ENCODE measurements around the gene TREX2. TPM values are rescaled to one million over a fixed set of nuclear protein-coding genes. Genes with fewer than 3 reads are reported as not detected.

Gene TREX2
- 1 to 10 TPM in 2 of 6 donors, under 1 TPM in 1, not detected in 3; 0.19 to 1.3 (median 1.3) TPM for polyA plus RNA-seq (ENCODE audit: low read depth in 6 of 6)

- Mint-ChIP-seq H3K36me3 (peaks cover 0 to 3% of the 10 kb centered on the region in 2 donors), H3K27me3 (no peaks in the 10 kb centered on the region), H3K9me3 (no peaks in the 10 kb centered on the region), H3K27ac (peak within 1 kb of the TSS in 1 of 6 donors; percentile 66), H3K4me3 (no peak within 1 kb of the TSS), H3K4me1 (no peaks in the 10 kb centered on the region)
- DNase-seq = no peak
- no peak for ATAC-seq (ENCODE audit: low read depth in 2 of 2)
These were observed at the start of gene TREX2 for GRCh38 chrX:153445856-153446635. Gene TREX2, minus strand, starts transcription at chrX:153446056. Its CDS starts 626 bp downstream, at chrX:153445430.

GRCh38 chrX:153495362-153495751 is 49.5 kb upstream of the TREX2 start:
- Mint-ChIP-seq H3K4me3 (no peak overlapping the region), H3K36me3 (no peaks in the 10 kb centered on the region), H3K4me1 (peaks cover 0 to 6% (median 3%) of the 10 kb centered on the region in 3 donors), H3K9me3 (peaks cover 0 to 1% (median 0%) of the 10 kb centered on the region in 7 donors), H3K27ac (no peak overlapping the region), H3K27me3 (peaks cover 0 to 12% (median 9%) of the 10 kb centered on the region in 3 donors)
- DNase-seq = no peak
- ATAC-seq (ENCODE audit: low read depth in 2 of 2) = no peak

- peaks cover 0 to 12% (median 9%) of the 10 kb centered on the region in 3 donors for H3K27me3 Mint-ChIP-seq
- H3K4me1 Mint-ChIP-seq = peaks cover 0 to 6% (median 3%) of the 10 kb centered on the region in 3 donors
- peaks cover 0 to 1% (median 0%) of the 10 kb centered on the region in 7 donors for H3K9me3 Mint-ChIP-seq
- ATAC-seq (ENCODE audit: low read depth in 2 of 2) (peak in 1 of 2 donors; percentile 20), DNase-seq (no peak)
- H3K36me3 Mint-ChIP-seq = no peaks in the 10 kb centered on the region
- H3K4me3 Mint-ChIP-seq = peak within 1 kb of the TSS in 1 of 8 donors; percentile 55
- H3K27ac Mint-ChIP-seq = peak within 1 kb of the TSS in 1 of 6 donors; percentile 73
These were observed 48.9 kb upstream of the TREX2 start, which contains the start of gene BGN for GRCh38 chrX:153494541-153495361. Gene BGN, plus strand, starts transcription at chrX:153494980. Its CDS starts 9,652 bp downstream, at chrX:153504632.

GRCh38 chrX:153494061-153494460 is 48.2 kb upstream of the TREX2 start:
- H3K9me3 Mint-ChIP-seq = peaks cover 0 to 1% (median 0%) of the 10 kb centered on the region in 7 donors
- peaks cover 0 to 6% (median 3%) of the 10 kb centered on the region in 3 donors for H3K4me1 Mint-ChIP-seq
- no peak overlapping the region for H3K4me3 Mint-ChIP-seq

GRCh38 chrX:153493085-153493484 is 47.2 kb upstream of the TREX2 start:
- peaks cover 0 to 12% (median 9%) of the 10 kb centered on the region in 3 donors for H3K27me3 Mint-ChIP-seq
- peak overlapping the region in 1 of 8 donors; percentile 15 for H3K4me3 Mint-ChIP-seq
- no peaks in the 10 kb centered on the region for H3K36me3 Mint-ChIP-seq
- peaks cover 0 to 1% (median 0%) of the 10 kb centered on the region in 7 donors for H3K9me3 Mint-ChIP-seq
- no peak for DNase-seq
- H3K4me1 Mint-ChIP-seq = peaks cover 0 to 6% (median 3%) of the 10 kb centered on the region in 3 donors
- H3K27ac Mint-ChIP-seq = peak overlapping the region in 1 of 6 donors; percentile 33
- ATAC-seq (ENCODE audit: low read depth in 2 of 2) = no peak

More at GRCh38 chrX:153494061-153494460, 48.2 kb upstream of the TREX2 start:
- peaks cover 0 to 12% (median 9%) of the 10 kb centered on the region in 3 donors for H3K27me3 Mint-ChIP-seq
- H3K36me3 Mint-ChIP-seq = no peaks in the 10 kb centered on the region
- DNase-seq (no peak), ATAC-seq (ENCODE audit: low read depth in 2 of 2) (no peak)
- H3K27ac Mint-ChIP-seq = peak overlapping the region in 1 of 6 donors; percentile 73

GRCh38 chrX:153492543-153492942 is 46.7 kb upstream of the TREX2 start:
- H3K36me3 Mint-ChIP-seq = no peaks in the 10 kb centered on the region
- H3K4me1 Mint-ChIP-seq = peaks cover 0 to 6% (median 3%) of the 10 kb centered on the region in 3 donors
- H3K27ac Mint-ChIP-seq = no peak overlapping the region

GRCh38 chrX:153491918-153492317 is 46.1 kb upstream of the TREX2 start:
- peaks cover 0 to 1% (median 0%) of the 10 kb centered on the region in 7 donors for H3K9me3 Mint-ChIP-seq
- no peak overlapping the region for H3K27ac Mint-ChIP-seq
- peaks cover 0 to 6% (median 3%) of the 10 kb centered on the region in 3 donors for H3K4me1 Mint-ChIP-seq
- DNase-seq (no peak), ATAC-seq (ENCODE audit: low read depth in 2 of 2) (no peak)
- H3K4me3 Mint-ChIP-seq = no peak overlapping the region
- no peaks in the 10 kb centered on the region for H3K36me3 Mint-ChIP-seq
- peaks cover 0 to 12% (median 9%) of the 10 kb centered on the region in 3 donors for H3K27me3 Mint-ChIP-seq

More at GRCh38 chrX:153492543-153492942, 46.7 kb upstream of the TREX2 start:
- ATAC-seq (ENCODE audit: low read depth in 2 of 2) (no peak), DNase-seq (no peak)
- H3K9me3 Mint-ChIP-seq = peaks cover 0 to 1% (median 0%) of the 10 kb centered on the region in 7 donors
- H3K4me3 Mint-ChIP-seq = no peak overlapping the region
- H3K27me3 Mint-ChIP-seq = peaks cover 0 to 12% (median 9%) of the 10 kb centered on the region in 3 donors

- no peak for DNase-seq
- H3K4me3 Mint-ChIP-seq = no peak overlapping the region
- peaks cover 0 to 6% (median 3%) of the 10 kb centered on the region in 3 donors for H3K4me1 Mint-ChIP-seq
These were observed 45.6 kb upstream of the TREX2 start for GRCh38 chrX:153491351-153491914.

GRCh38 chrX:153490217-153490930 is 44.5 kb upstream of the TREX2 start:
- Mint-ChIP-seq H3K27me3 (peaks cover 0 to 7% (median 6%) of the 10 kb centered on the region in 3 donors), H3K9me3 (peaks cover 0 to 1% (median 0%) of the 10 kb centered on the region in 7 donors), H3K4me1 (peaks cover 0 to 4% (median 3%) of the 10 kb centered on the region in 3 donors), H3K36me3 (no peaks in the 10 kb centered on the region), H3K27ac (no peak overlapping the region), H3K4me3 (no peak overlapping the region)
- no peak for DNase-seq
- ATAC-seq (ENCODE audit: low read depth in 2 of 2) = no peak

More at GRCh38 chrX:153491351-153491914, 45.6 kb upstream of the TREX2 start:
- Mint-ChIP-seq H3K9me3 (peaks cover 0 to 1% (median 0%) of the 10 kb centered on the region in 7 donors), H3K27me3 (peaks cover 0 to 12% (median 9%) of the 10 kb centered on the region in 3 donors), H3K36me3 (no peaks in the 10 kb centered on the region), H3K27ac (no peak overlapping the region)
- ATAC-seq (ENCODE audit: low read depth in 2 of 2) = no peak

GRCh38 chrX:153488231-153488914 is 42.5 kb upstream of the TREX2 start:
- Mint-ChIP-seq H3K27ac (no peak overlapping the region), H3K4me1 (no peaks in the 10 kb centered on the region), H3K36me3 (no peaks in the 10 kb centered on the region), H3K4me3 (no peak overlapping the region), H3K27me3 (no peaks in the 10 kb centered on the region), H3K9me3 (peaks cover 0 to 1% (median 0%) of the 10 kb centered on the region in 7 donors)
- DNase-seq (no peak), ATAC-seq (ENCODE audit: low read depth in 2 of 2) (no peak)

GRCh38 chrX:153487590-153488071 is 41.8 kb upstream of the TREX2 start:
- Mint-ChIP-seq H3K27ac (no peak overlapping the region), H3K4me1 (no peaks in the 10 kb centered on the region)

GRCh38 chrX:153486171-153486570 is 40.3 kb upstream of the TREX2 start:
- H3K36me3 Mint-ChIP-seq = no peaks in the 10 kb centered on the region
- ATAC-seq (ENCODE audit: low read depth in 2 of 2) (no peak), DNase-seq (no peak)
- no peak overlapping the region for H3K4me3 Mint-ChIP-seq
- H3K4me1 Mint-ChIP-seq = no peaks in the 10 kb centered on the region
- no peak overlapping the region for H3K27ac Mint-ChIP-seq
- no peaks in the 10 kb centered on the region for H3K27me3 Mint-ChIP-seq
- no peaks in the 10 kb centered on the region for H3K9me3 Mint-ChIP-seq

More at GRCh38 chrX:153487590-153488071, 41.8 kb upstream of the TREX2 start:
- DNase-seq (no peak), ATAC-seq (ENCODE audit: low read depth in 2 of 2) (no peak)
- no peaks in the 10 kb centered on the region for H3K36me3 Mint-ChIP-seq
- no peaks in the 10 kb centered on the region for H3K9me3 Mint-ChIP-seq
- peak overlapping the region in 1 of 8 donors; percentile 22 for H3K4me3 Mint-ChIP-seq
- no peaks in the 10 kb centered on the region for H3K27me3 Mint-ChIP-seq

Data from naive B cell (primary cell).